Astrocyte (in vitro differentiated cells and primary cell): ENCODE results near the gene KIAA0232. TPM values are rescaled to one million over a fixed set of nuclear protein-coding genes. Genes with fewer than 3 reads are reported as not detected.
"Not testable (repeated sequence)": the region's sequence is repeated elsewhere in the genome, so short reads cannot be mapped to it uniquely, and the experiment has no call there.

Experiments
- DNase-seq: peaks from one replicate; pipeline ENCODE4 v3.0.0-alpha.2; 2010; ENCODE audit warnings: low read depth
- FAIRE-seq: peaks from 2 replicates; lab custom pipeline; 2011; peaks lifted over from hg19 to GRCh38; lab: Jason Lieb, UNC
- H2AFZ ChIP-seq: 2 replicates; pipeline ENCODE4 v1.6.0; 2012; ENCODE audit warnings: low read depth, low read length, inconsistent platforms
- H3K27ac ChIP-seq: 2 replicates; pipeline ENCODE4 v1.5.1; 2011; ENCODE audit warnings: low read depth, low read length, inconsistent platforms
- H3K27me3 ChIP-seq: 2 replicates; pipeline ENCODE4 v1.6.0; 2011; ENCODE audit warnings: low read length, inconsistent platforms; ENCODE audit not compliant: insufficient read depth
- H3K36me3 ChIP-seq: 2 replicates; pipeline ENCODE4 v1.5.1; 2011; ENCODE audit warnings: low read length, inconsistent platforms; ENCODE audit not compliant: insufficient read depth
- H3K4me1 ChIP-seq: 2 replicates; pipeline ENCODE4 v1.5.1; 2011; ENCODE audit warnings: low read length, inconsistent platforms; ENCODE audit not compliant: insufficient read depth
- H3K4me2 ChIP-seq: 2 replicates; pipeline ENCODE4 v1.6.0; 2012; ENCODE audit warnings: low read length, inconsistent platforms
- H3K4me3 ChIP-seq: 2 replicates; pipeline ENCODE4 v1.5.1; 2011; ENCODE audit warnings: low read depth, mild to moderate bottlenecking, low read length, inconsistent platforms; ENCODE audit not compliant: insufficient read depth
- H3K79me2 ChIP-seq: 2 replicates; pipeline ENCODE4 v1.6.0; 2012; ENCODE audit warnings: mild to moderate bottlenecking, low read length, inconsistent platforms; ENCODE audit not compliant: insufficient read depth
- H3K9ac ChIP-seq: 2 replicates; pipeline ENCODE4 v1.6.0; 2012; ENCODE audit warnings: mild to moderate bottlenecking, low read length, inconsistent platforms
- H3K9me3 ChIP-seq: 2 replicates; pipeline ENCODE4 v1.5.1; 2012; ENCODE audit warnings: low read depth, mild to moderate bottlenecking, low read length, inconsistent platforms; ENCODE audit not compliant: insufficient read depth
- H4K20me1 ChIP-seq: 2 replicates; pipeline ENCODE4 v1.6.0; 2012; ENCODE audit warnings: low read length, inconsistent platforms; ENCODE audit not compliant: insufficient read depth
- H3K27ac Mint-ChIP-seq: one replicate; pipeline ENCODE4 v1.8.0; 2021; ENCODE audit warnings: mild to moderate bottlenecking, mixed read lengths; ENCODE audit not compliant: unreplicated experiment
- H3K27me3 Mint-ChIP-seq: one replicate; pipeline ENCODE4 v1.8.0; 2021; ENCODE audit warnings: low read depth, mixed read lengths; ENCODE audit not compliant: unreplicated experiment
- H3K36me3 Mint-ChIP-seq: one replicate; pipeline ENCODE4 v1.8.0; 2021; ENCODE audit warnings: low read depth, mixed read lengths; ENCODE audit not compliant: unreplicated experiment
- H3K4me1 Mint-ChIP-seq: one replicate; pipeline ENCODE4 v1.8.0; 2021; ENCODE audit warnings: low read depth, mixed read lengths; ENCODE audit not compliant: unreplicated experiment
- H3K4me3 Mint-ChIP-seq: one replicate; pipeline ENCODE4 v1.8.0; 2021; ENCODE audit warnings: mild to moderate bottlenecking, moderate library complexity, mixed read lengths; ENCODE audit not compliant: unreplicated experiment
- H3K9me3 Mint-ChIP-seq: one replicate; pipeline ENCODE4 v1.8.0; 2021; ENCODE audit warnings: mild to moderate bottlenecking, mixed read lengths; ENCODE audit not compliant: unreplicated experiment
- CTCF ChIP-seq: IDR thresholded peaks from 2 replicates; pipeline ENCODE4 v1.5.1; 2011; ENCODE audit warnings: low read depth, mild to moderate bottlenecking, inconsistent platforms, low read length, moderate library complexity; ENCODE audit not compliant: insufficient read depth
- EZH2 ChIP-seq: IDR thresholded peaks from 2 replicates; pipeline ENCODE4 v1.6.1; 2012; ENCODE audit warnings: mild to moderate bottlenecking, low read length, inconsistent platforms; ENCODE audit not compliant: insufficient read depth
- total RNA-seq: library from RNA; stranded (reverse); gene quantifications from 2 replicates; pipeline ENCODE4 v1.2.1, GENCODE V29; 2021

Gene KIAA0232
- total RNA-seq, 1 donor from 2014 or later, result 27.6 TPM

GRCh38 chr4:6902318-6903042 is 120.0 kb downstream of the KIAA0232 start:
- H3K4me3 Mint-ChIP-seq, result no peak overlapping the region
- no peak overlapping the region for H3K4me2 ChIP-seq
- peaks cover 20% of the 10 kb centered on the region for H3K27me3 Mint-ChIP-seq
- no peaks in the 10 kb centered on the region for H3K36me3 ChIP-seq
- H2AFZ ChIP-seq, result no peak overlapping the region
- no peaks in the 10 kb centered on the region for H3K9me3 ChIP-seq
- H3K27ac ChIP-seq, result no peak overlapping the region
- no peak overlapping the region for H3K9ac ChIP-seq
- TF ChIP-seq CTCF (no peak), EZH2 (no peak)
- H3K36me3 Mint-ChIP-seq, result no peaks in the 10 kb centered on the region
- H3K4me3 ChIP-seq, result no peak overlapping the region
- no peaks in the 10 kb centered on the region for H3K79me2 ChIP-seq
- H4K20me1 ChIP-seq, result no peaks in the 10 kb centered on the region
- H3K27ac Mint-ChIP-seq, result no peak overlapping the region
- H3K27me3 ChIP-seq, result no peaks in the 10 kb centered on the region
- H3K4me1 Mint-ChIP-seq, result no peaks in the 10 kb centered on the region
- no peak for FAIRE-seq
- no peak for DNase-seq
- H3K9me3 Mint-ChIP-seq, result no peaks in the 10 kb centered on the region
- H3K4me1 ChIP-seq, result no peaks in the 10 kb centered on the region

DNA sequence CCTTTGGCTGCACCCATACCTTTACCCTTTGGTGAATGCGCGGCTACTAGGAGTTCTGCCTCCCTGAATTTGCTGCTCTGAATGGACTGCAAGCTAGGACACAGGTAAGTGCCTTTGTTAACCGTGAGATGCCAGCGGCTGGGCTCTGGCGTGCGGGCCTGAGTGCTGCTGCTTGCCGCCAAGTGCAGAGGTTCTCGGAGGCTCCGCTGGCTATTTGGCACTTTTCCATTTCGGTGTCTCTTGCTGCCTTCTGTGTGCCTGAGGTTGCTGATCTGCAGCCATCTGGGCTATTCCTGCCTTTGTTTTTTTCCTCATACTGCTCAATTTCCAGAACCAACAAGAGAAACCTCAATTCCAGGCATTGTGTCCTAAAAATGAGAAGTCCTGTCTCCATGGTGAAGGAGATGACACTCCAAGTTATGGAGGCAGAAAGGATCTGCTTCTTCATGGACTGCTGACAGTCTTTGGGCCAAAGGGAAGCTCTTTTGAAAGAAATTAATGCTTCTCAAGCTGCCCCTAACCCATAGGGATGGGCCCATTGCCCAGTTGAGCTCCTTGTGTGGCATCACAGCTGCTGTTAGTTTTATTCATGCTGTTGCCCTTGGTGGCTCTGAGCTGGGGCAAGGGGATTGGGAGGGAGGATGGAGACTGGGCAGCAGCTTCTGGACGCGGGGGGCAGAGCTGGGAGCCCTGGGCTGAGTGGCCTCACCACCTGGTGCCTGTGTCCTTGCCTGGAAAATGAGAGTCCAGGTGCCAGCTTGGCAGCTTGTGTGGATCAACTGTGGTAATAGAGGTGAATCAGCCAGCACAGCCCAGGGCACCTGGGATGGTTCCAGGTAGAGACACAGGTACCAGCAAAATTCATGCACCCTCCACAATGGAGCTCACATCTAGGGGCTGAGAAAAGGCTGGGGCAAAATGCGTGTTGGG is 123.3 kb downstream of the KIAA0232 start:
- TF ChIP-seq EZH2 (no peak), CTCF (no peak)
- H3K4me3 Mint-ChIP-seq, result no peak overlapping the region
- H2AFZ ChIP-seq, result no peak overlapping the region
- H3K79me2 ChIP-seq, result peaks cover 7% of the 10 kb centered on the region
- H3K36me3 ChIP-seq, result no peaks in the 10 kb centered on the region
- H3K27me3 Mint-ChIP-seq, result peaks cover 16% of the 10 kb centered on the region
- H3K4me2 ChIP-seq, result no peak overlapping the region
- no peak overlapping the region for H3K4me3 ChIP-seq
- H3K9me3 ChIP-seq, result no peaks in the 10 kb centered on the region
- FAIRE-seq (no peak), DNase-seq (no peak)
- H3K27ac ChIP-seq, result no peak overlapping the region
- H3K27ac Mint-ChIP-seq, result no peak overlapping the region
- peaks cover 7% of the 10 kb centered on the region for H4K20me1 ChIP-seq
- H3K4me1 Mint-ChIP-seq, result peaks cover 14% of the 10 kb centered on the region
- H3K27me3 ChIP-seq, result no peaks in the 10 kb centered on the region
- H3K9me3 Mint-ChIP-seq, result no peaks in the 10 kb centered on the region
- H3K9ac ChIP-seq, result no peak overlapping the region
- no peaks in the 10 kb centered on the region for H3K36me3 Mint-ChIP-seq
- H3K4me1 ChIP-seq, result peaks cover 12% of the 10 kb centered on the region

- not testable (repeated sequence) for H3K27ac ChIP-seq, H3K9me3 ChIP-seq, H3K36me3 Mint-ChIP-seq, H3K4me3 ChIP-seq, H3K27ac Mint-ChIP-seq, H3K4me2 ChIP-seq, H3K9me3 Mint-ChIP-seq, H2AFZ ChIP-seq, H3K36me3 ChIP-seq, DNase-seq, H3K27me3 ChIP-seq, H3K4me3 Mint-ChIP-seq, FAIRE-seq, H3K9ac ChIP-seq
- Histone ChIP-seq H4K20me1 (peaks cover 14% of the 10 kb centered on the region), H3K79me2 (peaks cover 14% of the 10 kb centered on the region), H3K4me1 (peaks cover 14% of the 10 kb centered on the region)
- Mint-ChIP-seq H3K4me1 (peaks cover 17% of the 10 kb centered on the region), H3K27me3 (peaks cover 16% of the 10 kb centered on the region)
Observed at GRCh38 chr4:6906486-6906885, 124.0 kb downstream of the KIAA0232 start.
